A549 (cell line): ENCODE measurements around the gene FNTB. TPM values are rescaled to one million over a fixed set of nuclear protein-coding genes. Genes with fewer than 3 reads are reported as not detected.

ENCODE experiments used
- ATAC-seq, 2 experiments: fragments of 200-7000 bp in 1 of 2; fragments of >200 bp in 1 of 2; cut with Nextera tagmentation in 1 of 2; cut with Tn5 transposase in 1 of 2; 3 replicates each; pipeline versions ENCODE4 v1.8.0 to v1.9.1; 2018 to 2020; ENCODE audit warnings: mild to moderate bottlenecking in 1 of 2, moderate library complexity in 1 of 2
- CTCF ChIA-PET: fragments of 300-600 bp; sonication (Branson Sonifier 250); formaldehyde crosslinking; extraction: SDS; loops from one replicate; lab custom pipeline; 2021; ENCODE audit warnings: antibody characterized with exemption, inconsistent platforms; lab: Yijun Ruan, JAX
- POLR2A ChIA-PET: fragments of 350-600 bp; formaldehyde crosslinking; extraction: SDS; loops from one replicate; lab custom pipeline; 2021; ENCODE audit warnings: antibody characterized with exemption, inconsistent platforms; lab: Yijun Ruan, JAX
- DNase-seq, 2 experiments: peaks; one replicate each; pipeline versions ENCODE4 v3.0.0 to v3.0.0-alpha.2; 2011 to 2016; ENCODE audit warnings: low read depth in 1 of 2, low spot score in 1 of 2
- FAIRE-seq: peaks from 2 replicates; lab custom pipeline; 2011; peaks lifted over from hg19 to GRCh38; lab: Jason Lieb, UNC
- H3K27ac ChIP-seq, 2 experiments: fragments of >200 bp; sonication (Bioruptor Twin); formaldehyde crosslinking; 3 replicates each; pipeline ENCODE4 v1.5.1; 2016 to 2017
- H3K4me1 ChIP-seq: fragments of >200 bp; sonication (Bioruptor Twin); formaldehyde crosslinking; 3 replicates; pipeline ENCODE4 v1.6.1; 2016
- H3K4me2 ChIP-seq: fragments of >200 bp; sonication (Bioruptor Twin); formaldehyde crosslinking; 3 replicates; pipeline ENCODE4 v1.6.1; 2016
- H3K4me3 ChIP-seq: fragments of >200 bp; sonication (Bioruptor Twin); formaldehyde crosslinking; 3 replicates; pipeline ENCODE4 v1.5.1; 2016
- H3K9me3 ChIP-seq: fragments of >200 bp; sonication (Bioruptor Twin); formaldehyde crosslinking; 3 replicates; pipeline ENCODE4 v1.6.1; 2016
- EHF ChIP-seq: fragments of 250-450 bp; sonication (Bioruptor Pico); IDR thresholded peaks from 2 replicates; pipeline ENCODE4 v1.5.0; 2020; ENCODE audit warnings: mild to moderate bottlenecking
- HOXA7 ChIP-seq: fragments of 250-450 bp; sonication (Bioruptor Pico); IDR thresholded peaks from 2 replicates; pipeline ENCODE4 v1.5.0; 2020; ENCODE audit warnings: mild to moderate bottlenecking, moderate library complexity
- HOXB5 ChIP-seq: fragments of 250-450 bp; sonication (Bioruptor Pico); IDR thresholded peaks from 2 replicates; pipeline ENCODE4 v1.5.0; 2020; ENCODE audit warnings: mild to moderate bottlenecking, moderate library complexity
- JUN ChIP-seq, 2 experiments: fragments of >200 bp; sonication (Bioruptor Twin); formaldehyde crosslinking; IDR thresholded peaks; 2 replicates in 1 of 2; 3 replicates in 1 of 2; pipeline ENCODE4 v1.6.1; 2016 to 2017
- KDM1A ChIP-seq: fragments of 200-600 bp; sonication (generic); IDR thresholded peaks from 2 replicates; pipeline ENCODE4 v1.6.1; 2016; ENCODE audit warnings: low read depth, mild to moderate bottlenecking
- KDM5A ChIP-seq: fragments of 200-600 bp; sonication (generic); IDR thresholded peaks from 2 replicates; pipeline ENCODE4 v1.6.1; 2016; ENCODE audit warnings: antibody characterized with exemption, mild to moderate bottlenecking
- MAFK ChIP-seq: fragments of 450-650 bp; IDR thresholded peaks from 2 replicates; pipeline ENCODE4 v1.6.1; 2014; ENCODE audit not compliant: partially characterized antibody
- MAZ ChIP-seq: fragments of 150-350 bp; IDR thresholded peaks from 2 replicates; pipeline ENCODE4 v1.6.1; 2014; ENCODE audit warnings: antibody characterized with exemption, low read depth, low read length, borderline replicate concordance
- NR3C1 ChIP-seq: fragments of >200 bp; sonication (Bioruptor Twin); formaldehyde crosslinking; IDR thresholded peaks from 3 replicates; pipeline ENCODE4 v1.6.1; 2017
- POLR2A ChIP-seq: IDR thresholded peaks from 2 replicates; pipeline ENCODE4 v1.6.1; 2012; ENCODE audit warnings: mild to moderate bottlenecking, low read length
- POLR2AphosphoS2 ChIP-seq: conservative IDR thresholded peaks from 2 replicates; pipeline ENCODE4 v1.6.1; 2012; ENCODE audit warnings: low read length, improper control_type of control experiment, inconsistent platforms
- RCOR1 ChIP-seq: fragments of 150-350 bp; IDR thresholded peaks from 2 replicates; pipeline ENCODE4 v1.6.1; 2014; ENCODE audit warnings: antibody characterized with exemption, low read length, low read depth
- REST ChIP-seq: fragments of 200-600 bp; sonication (generic); IDR thresholded peaks from 2 replicates; pipeline ENCODE4 v1.6.1; 2016; ENCODE audit warnings: antibody characterized with exemption, mild to moderate bottlenecking, moderate library complexity
- SMC3 ChIP-seq: fragments of >200 bp; sonication (Bioruptor Twin); formaldehyde crosslinking; IDR thresholded peaks from 3 replicates; pipeline ENCODE4 v1.6.1; 2018; ENCODE audit warnings: inconsistent platforms
- SREBF2 ChIP-seq: fragments of 450-650 bp; IDR thresholded peaks from 2 replicates; pipeline ENCODE4 v1.6.1; 2014; ENCODE audit warnings: mild to moderate bottlenecking, moderate library complexity
- ZC3H11A ChIP-seq: fragments of 450-650 bp; IDR thresholded peaks from 2 replicates; pipeline ENCODE4 v1.6.1; 2014; ENCODE audit warnings: antibody characterized with exemption, mild to moderate bottlenecking
- ZFP36 ChIP-seq: fragments of 450-650 bp; IDR thresholded peaks from 2 replicates; pipeline ENCODE4 v1.6.1; 2014; ENCODE audit warnings: borderline replicate concordance; ENCODE audit not compliant: partially characterized antibody
- ZNF302 ChIP-seq: fragments of 250-450 bp; sonication (Bioruptor Pico); IDR thresholded peaks from 2 replicates; pipeline ENCODE4 v1.9.0; 2021; ENCODE audit warnings: inconsistent platforms, mild to moderate bottlenecking, moderate library complexity
- WGBS: methylation state at CpG from one replicate; pipeline ENCODE4 v1.1.6; 2017; ENCODE audit errors: missing lambda C conversion rate; 5-methylcytosine and 5-hydroxymethylcytosine counted together
- polyA plus RNA-seq, 4 experiments: library from polyadenylated mRNA; depleted of rRNA in 3 of 4; stranded (reverse); fragments of >200 nt; fragmentation: RNase III in 1 of 4; extraction: RNeasy Plus Mini Kit Qiagen cat#74134 plus additional on column Dnase treatment in 1 of 4; gene quantifications; 2 replicates in 3 of 4; 3 replicates in 1 of 4; pipeline ENCODE4 v1.2.3, GENCODE V29; 2011 to 2017
- TF ChIP-seq, protein P1 (sequence below): fragments of >200 bp; sonication (Bioruptor Twin); formaldehyde crosslinking; IDR thresholded peaks from 3 replicates; pipeline ENCODE4 v1.6.1; 2016

The FNTB gene
- polyA plus RNA-seq, 2 of the 4 experiments (the other 2 are of a cell fraction): 28.5 to 41.9 TPM

DNA sequence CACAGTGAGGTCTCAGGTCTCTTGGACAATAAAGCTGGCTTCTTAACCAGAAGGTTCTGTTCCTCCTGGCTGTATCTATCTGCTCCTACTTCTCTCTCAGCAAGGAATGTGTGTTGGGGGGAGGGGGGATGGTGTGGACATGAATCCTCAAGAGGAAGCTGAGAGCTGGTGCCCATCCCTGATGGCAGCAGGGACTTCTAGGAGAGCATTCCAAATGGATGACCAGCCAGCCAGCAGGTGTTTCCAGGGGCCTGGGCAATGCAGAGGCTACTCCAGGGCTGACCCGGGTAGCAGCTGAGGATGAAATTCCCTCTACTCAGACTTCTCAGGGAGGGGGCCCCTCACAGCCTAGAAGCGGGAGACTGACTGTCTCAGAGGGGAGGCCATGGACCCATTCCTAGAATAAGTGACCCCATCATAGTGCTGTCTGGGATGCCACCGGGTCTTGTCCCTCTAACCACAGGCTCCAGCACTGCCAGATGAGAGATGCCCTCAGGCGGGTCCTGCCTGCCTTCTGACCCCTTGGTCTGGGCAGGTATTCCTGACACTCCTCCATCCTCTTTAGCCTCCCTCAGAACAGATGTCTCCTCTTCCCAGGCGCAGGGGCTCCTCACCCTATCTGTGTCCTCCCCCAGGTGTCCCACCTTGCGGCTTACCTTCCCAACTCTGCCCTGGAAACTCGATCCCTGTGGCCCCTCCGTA, 15.8 kb upstream of the FNTB start:
- Histone ChIP-seq H3K9me3 (no peaks in the 10 kb centered on the region), H3K4me3 (peak overlapping the region; percentile 61), H3K4me1 (peaks cover 22% of the 10 kb centered on the region; the same call in 2 of the 3 replicates), H3K4me2 (peak overlapping the region; percentile 94), H3K27ac (peak overlapping the region; percentile 79 to 94)
- 69% methylated on average over 7 of the region's 8 CpGs for WGBS
- ChIA-PET CTCF (interaction anchor here (1.0 to 2.0 kb wide), 4 partner anchors 8 to 147 kb away, joined by 3 to 11 read pairs (median 4); no protein-coding TSS in a partner anchor), POLR2A (interaction anchor here (0.6 to 1.1 kb wide), 2 partner anchors 15 to 185 kb away, joined by 3 to 4 read pairs; partner anchors contain the start of gene FNTB)
- ATAC-seq (peak; percentile 37 to 45; a peak in 3 of 6 replicates), FAIRE-seq (no peak), DNase-seq (peak; percentile 23 to 46)
- TF ChIP-seq HOXB5 (CRISPR knock-in tag) (no peak), ZC3H11A (no peak), ZNF302 (CRISPR knock-in tag) (no peak), SMC3 (no peak)
- TF ChIP-seq, protein P1, sequence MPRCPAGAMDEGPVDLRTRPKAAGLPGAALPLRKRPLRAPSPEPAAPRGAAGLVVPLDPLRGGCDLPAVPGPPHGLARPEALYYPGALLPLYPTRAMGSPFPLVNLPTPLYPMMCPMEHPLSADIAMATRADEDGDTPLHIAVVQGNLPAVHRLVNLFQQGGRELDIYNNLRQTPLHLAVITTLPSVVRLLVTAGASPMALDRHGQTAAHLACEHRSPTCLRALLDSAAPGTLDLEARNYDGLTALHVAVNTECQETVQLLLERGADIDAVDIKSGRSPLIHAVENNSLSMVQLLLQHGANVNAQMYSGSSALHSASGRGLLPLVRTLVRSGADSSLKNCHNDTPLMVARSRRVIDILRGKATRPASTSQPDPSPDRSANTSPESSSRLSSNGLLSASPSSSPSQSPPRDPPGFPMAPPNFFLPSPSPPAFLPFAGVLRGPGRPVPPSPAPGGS: no peak

DNA sequence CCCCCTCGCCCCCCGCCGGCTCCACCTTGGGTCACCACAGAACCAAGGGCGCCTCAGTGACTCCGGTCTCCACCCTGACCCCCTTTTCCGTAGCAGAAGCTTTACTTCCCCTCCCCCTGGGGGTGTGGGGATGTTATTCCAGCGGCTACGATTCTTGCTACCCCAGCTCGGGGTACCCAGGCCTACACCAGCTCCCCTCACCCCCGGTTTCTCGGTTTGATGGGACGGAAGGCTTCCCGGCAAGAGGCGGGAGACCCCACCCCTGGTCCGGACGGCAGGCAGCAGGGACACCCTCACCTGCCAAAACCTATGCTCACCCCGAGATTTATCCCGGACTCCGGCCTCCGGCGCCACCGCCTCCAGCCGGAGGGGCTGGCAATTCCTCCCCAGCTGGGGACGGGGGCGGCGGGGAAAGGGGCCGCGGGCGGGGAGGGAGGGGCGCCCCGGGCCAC, 15.2 kb upstream of the FNTB start:
- peaks cover 22% of the 10 kb centered on the region; the same call in 2 of the 3 replicates for H3K4me1 ChIP-seq
- TF ChIP-seq EHF (no peak), ZC3H11A (no peak)
- CTCF ChIA-PET: interaction anchor here (1.0 to 2.0 kb wide), 3 partner anchors 9 to 11 kb away, joined by 3 to 11 read pairs (median 4); no protein-coding TSS in a partner anchor
- no peak for FAIRE-seq
- no peak for DNase-seq
- H3K4me3 ChIP-seq: peak overlapping the region; percentile 61
- POLR2A ChIA-PET: interaction anchor here (0.6 kb wide), 1 partner anchor 185 kb away, joined by 3 read pairs; no protein-coding TSS in a partner anchor
- ATAC-seq: peak in 1 of 2 experiments; percentile 22; a peak in 3 of 6 replicates
- H3K4me2 ChIP-seq: peak overlapping the region; percentile 94
- peak overlapping the region; percentile 79 to 94 for H3K27ac ChIP-seq
- WGBS: 9% methylated on average over 5 of the region's 31 CpGs
- no peaks in the 10 kb centered on the region for H3K9me3 ChIP-seq

GRCh38 chr14:64971943-64972791, 14.5 kb upstream of the FNTB start, which contains the start of gene RAB15:
TSS of gene RAB15 (minus strand) at chr14:64972336. CDS start at chr14:64972076, 260 bp downstream.
- WGBS: 0% methylated on average over 10 of the region's 96 CpGs
- Histone ChIP-seq H3K4me2 (peak within 1 kb of the TSS; percentile 94), H3K27ac (peak within 1 kb of the TSS; percentile 79 to 94), H3K4me3 (peak within 1 kb of the TSS; percentile 61), H3K4me1 (peaks cover 22% of the 10 kb centered on the region; the same call in 2 of the 3 replicates), H3K9me3 (no peaks in the 10 kb centered on the region)
- ATAC-seq: peak; percentile 72 to 73
- POLR2A ChIA-PET: interaction anchor here (0.6 kb wide), 1 partner anchor 184 kb away, joined by 3 read pairs; no protein-coding TSS in a partner anchor
- CTCF ChIA-PET: no interaction called here
- no peak for FAIRE-seq
- TF ChIP-seq REST (no peak), NR3C1 (no peak), KDM1A (no peak), MAZ (no peak), POLR2AphosphoS2 (no peak), POLR2A (0 out of 2 replicates have a peak, but pooled peaks have one; percentile 23), RCOR1 (no peak), HOXA7 (CRISPR knock-in tag) (no peak), SREBF2 (no peak), MAFK (no peak), ZFP36 (no peak), JUN (IDR thresholded peaks at IDR 0.05) (0 out of 5 replicates have a peak, but pooled peaks of 1 of the 2 experiments have one; percentile 31), KDM5A (no peak)
- peak; percentile 34 to 39 for DNase-seq
